ENCODE data around the gene SLC16A8. TPM values are rescaled to one million over a fixed set of nuclear protein-coding genes. Genes with fewer than 3 reads are reported as not detected.

Gene SLC16A8
- total RNA-seq, 4 donors from 2014 or later, result not detected

DNA sequence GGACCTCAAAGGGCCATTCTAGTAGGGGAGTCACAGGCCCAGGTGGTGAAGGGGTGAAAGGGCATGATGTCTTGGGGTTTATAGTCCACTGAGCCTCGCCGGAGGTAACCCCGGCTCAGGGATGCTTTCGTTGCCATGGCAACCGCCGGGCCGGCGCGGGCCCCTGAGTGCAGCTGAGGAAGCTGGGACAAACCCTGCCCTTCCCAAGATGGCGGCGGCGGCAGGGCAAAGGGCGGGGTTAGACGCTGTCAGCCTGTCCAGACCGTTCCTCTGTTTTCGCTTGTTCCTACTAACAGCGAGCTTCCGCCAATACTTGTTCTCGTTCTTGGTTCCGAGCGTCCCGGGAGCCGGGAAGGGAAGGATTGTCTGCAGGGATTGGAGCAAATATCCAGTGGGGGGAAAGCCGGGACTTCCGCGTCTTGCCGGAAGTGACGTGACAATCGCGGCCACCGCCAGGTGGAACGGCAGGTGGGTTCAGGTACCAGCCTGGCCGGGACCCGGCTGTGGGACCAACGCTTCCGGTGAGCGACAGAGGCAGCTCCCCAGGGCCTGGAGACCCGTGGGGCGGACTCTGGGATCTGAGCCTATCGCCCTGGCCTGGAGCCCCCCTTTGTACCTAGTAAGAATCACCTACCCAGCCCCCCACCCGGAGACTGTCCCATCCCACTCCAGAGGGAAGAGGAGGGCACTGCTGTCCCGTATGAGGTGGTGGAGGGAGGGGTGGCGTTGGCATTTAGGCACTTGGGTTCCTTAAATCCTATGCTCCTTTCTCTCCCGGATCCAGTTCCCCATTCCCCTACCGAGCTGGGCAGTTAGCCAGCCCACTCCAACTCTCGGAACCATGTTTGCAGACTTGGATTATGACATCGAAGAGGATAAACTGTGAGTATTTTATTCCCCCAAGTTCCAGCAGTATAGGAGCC, 26.8 kb downstream of the SLC16A8 start, which contains the start of gene PICK1:
PICK1 (plus strand) TSS at position 436 of the 923 bp plus-strand sequence; CDS start at position 842, 406 bp downstream.
- peak; percentile 93 for ATAC-seq
- WGBS, 2 donors (ENCODE audit: low coverage in 1 of 2), result 2% methylated on average over 25 of the region's 47 CpGs; no CpG with 5 or more reads in 1 of the 2 donors
- peak in 1 of 2 donors; percentile 15 for TF ChIP-seq POLR2A (IDR thresholded peaks at IDR 0.05)
- no peak for TF ChIP-seq EP300 (IDR thresholded peaks at IDR 0.05)
- peak; percentile 87 for TF ChIP-seq POLR2AphosphoS5 (IDR thresholded peaks at IDR 0.05)
- TF ChIP-seq, protein P1, sequence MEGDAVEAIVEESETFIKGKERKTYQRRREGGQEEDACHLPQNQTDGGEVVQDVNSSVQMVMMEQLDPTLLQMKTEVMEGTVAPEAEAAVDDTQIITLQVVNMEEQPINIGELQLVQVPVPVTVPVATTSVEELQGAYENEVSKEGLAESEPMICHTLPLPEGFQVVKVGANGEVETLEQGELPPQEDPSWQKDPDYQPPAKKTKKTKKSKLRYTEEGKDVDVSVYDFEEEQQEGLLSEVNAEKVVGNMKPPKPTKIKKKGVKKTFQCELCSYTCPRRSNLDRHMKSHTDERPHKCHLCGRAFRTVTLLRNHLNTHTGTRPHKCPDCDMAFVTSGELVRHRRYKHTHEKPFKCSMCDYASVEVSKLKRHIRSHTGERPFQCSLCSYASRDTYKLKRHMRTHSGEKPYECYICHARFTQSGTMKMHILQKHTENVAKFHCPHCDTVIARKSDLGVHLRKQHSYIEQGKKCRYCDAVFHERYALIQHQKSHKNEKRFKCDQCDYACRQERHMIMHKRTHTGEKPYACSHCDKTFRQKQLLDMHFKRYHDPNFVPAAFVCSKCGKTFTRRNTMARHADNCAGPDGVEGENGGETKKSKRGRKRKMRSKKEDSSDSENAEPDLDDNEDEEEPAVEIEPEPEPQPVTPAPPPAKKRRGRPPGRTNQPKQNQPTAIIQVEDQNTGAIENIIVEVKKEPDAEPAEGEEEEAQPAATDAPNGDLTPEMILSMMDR (IDR thresholded peaks at IDR 0.05), result peak in 3 of 4 experiments; percentile 26 to 47 (median 34)

DNA sequence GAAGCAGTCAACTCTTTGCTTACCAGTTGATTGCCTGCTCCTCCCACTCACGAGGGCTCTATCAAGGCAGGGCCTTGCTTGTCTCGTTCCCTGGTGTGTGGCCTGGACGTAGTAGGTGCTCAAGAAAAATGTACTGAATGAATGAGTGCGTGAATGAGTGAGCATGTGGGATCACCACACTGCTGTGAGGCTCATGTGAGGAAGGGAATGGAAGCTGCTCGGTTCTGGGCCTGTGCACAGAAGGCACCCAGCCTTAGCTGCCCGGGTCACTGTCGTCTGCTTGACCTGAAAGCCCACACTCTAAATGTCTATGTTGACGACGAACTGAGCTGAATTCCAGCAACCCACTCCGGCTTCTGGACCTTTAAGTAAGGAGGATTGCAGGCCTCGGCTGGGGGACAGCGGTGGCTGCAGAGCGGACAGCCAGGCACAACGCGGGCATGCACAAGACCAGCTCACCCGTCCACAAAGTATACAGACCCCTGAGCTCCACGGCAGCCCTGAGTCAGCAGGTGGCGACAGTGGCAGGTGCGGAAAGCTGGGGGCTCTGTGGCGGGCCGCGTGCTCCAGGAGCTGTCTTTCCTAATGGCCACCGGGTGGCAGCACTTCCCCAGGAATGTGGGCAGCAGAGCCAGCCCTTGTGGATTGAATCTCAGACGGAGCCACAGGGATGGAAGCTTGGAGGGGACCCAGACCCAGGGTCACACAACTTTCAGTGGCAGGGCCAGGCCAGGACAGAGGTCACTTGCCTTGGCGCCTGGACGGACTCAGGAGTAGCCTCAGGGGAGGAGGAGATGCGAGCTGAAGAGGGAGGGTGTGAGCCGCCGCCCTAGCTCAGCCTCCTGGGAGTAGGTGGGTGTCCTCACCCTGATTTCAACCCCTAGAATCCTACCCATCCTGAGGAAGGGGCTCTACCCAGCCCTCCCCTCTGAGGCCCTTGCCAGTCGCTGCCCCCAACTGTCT, 31.8 kb downstream of the SLC16A8 start:
- Histone ChIP-seq H3K4me1 (peaks cover 0 to 19% (median 8%) of the 10 kb centered on the region in 3 donors), H3K4me3 (no peak overlapping the region), H3K27me3 (peaks cover 20% of the 10 kb centered on the region), H3K36me3 (no peaks in the 10 kb centered on the region), H3K27ac (peak overlapping the region in 1 of 4 donors; percentile 67), H3K9me3 (no peaks in the 10 kb centered on the region)
- ATAC-seq, result peak; percentile 57
- TF ChIP-seq EP300 (IDR thresholded peaks at IDR 0.05) (no peak), POLR2AphosphoS5 (IDR thresholded peaks at IDR 0.05) (no peak)
- TF ChIP-seq, protein P1 (IDR thresholded peaks at IDR 0.05), result peak in 3 of 4 experiments; percentile 86 to 91 (median 86)
- 28 to 67% methylated on average over 2 to 5 of the region's 30 CpGs for WGBS, 2 donors (ENCODE audit: low coverage in 1 of 2)

More for the DNA sequence above, 26.8 kb downstream of the SLC16A8 start, which contains the start of gene PICK1:
- Histone ChIP-seq H3K27me3 (peaks cover 6% of the 10 kb centered on the region), H3K4me3 (peak within 1 kb of the TSS; percentile 60 to 68), H3K36me3 (peaks cover 0 to 35% of the 10 kb centered on the region in 2 donors), H3K4me1 (peaks cover 0 to 27% (median 10%) of the 10 kb centered on the region in 3 donors), H3K27ac (peak within 1 kb of the TSS; percentile 75 to 92 (median 84)), H3K9me3 (no peaks in the 10 kb centered on the region)

DNA sequence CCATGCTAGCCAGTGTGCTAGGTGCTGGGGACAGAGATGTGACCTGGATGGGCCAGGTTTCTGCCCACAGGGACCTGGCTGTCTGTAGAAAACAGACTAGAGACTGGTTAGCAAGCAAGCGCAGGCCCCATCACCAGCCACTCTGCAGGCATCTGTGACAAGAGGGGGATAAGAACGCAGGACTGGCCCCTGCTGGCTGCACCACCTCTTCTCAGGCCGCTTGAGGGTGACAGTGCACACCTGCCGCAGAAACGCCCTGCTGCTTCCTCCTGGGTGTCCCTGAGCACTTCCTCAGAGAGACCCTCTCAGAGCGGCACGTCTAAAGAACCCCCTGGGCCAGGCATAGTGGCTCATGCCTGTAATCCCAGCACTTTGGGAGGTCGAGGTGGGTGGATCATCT, 32.7 kb downstream of the SLC16A8 start:
- no CpG with 5 or more reads among the region's 8 CpGs for WGBS, 2 donors (ENCODE audit: low coverage in 1 of 2)
- H3K4me3 ChIP-seq, result no peak overlapping the region
- H3K27ac ChIP-seq, result peak overlapping the region in 1 of 4 donors; percentile 67
- no peaks in the 10 kb centered on the region for H3K36me3 ChIP-seq
- peaks cover 20% of the 10 kb centered on the region for H3K27me3 ChIP-seq
- H3K4me1 ChIP-seq, result peaks cover 0 to 12% (median 3%) of the 10 kb centered on the region in 3 donors
- no peak for TF ChIP-seq POLR2A (IDR thresholded peaks at IDR 0.05)
- no peak for TF ChIP-seq EP300 (IDR thresholded peaks at IDR 0.05)
- TF ChIP-seq, protein P1 (IDR thresholded peaks at IDR 0.05), result no peak
- no peak for TF ChIP-seq POLR2AphosphoS5 (IDR thresholded peaks at IDR 0.05)
- ATAC-seq, result no peak
- no peaks in the 10 kb centered on the region for H3K9me3 ChIP-seq

DNA sequence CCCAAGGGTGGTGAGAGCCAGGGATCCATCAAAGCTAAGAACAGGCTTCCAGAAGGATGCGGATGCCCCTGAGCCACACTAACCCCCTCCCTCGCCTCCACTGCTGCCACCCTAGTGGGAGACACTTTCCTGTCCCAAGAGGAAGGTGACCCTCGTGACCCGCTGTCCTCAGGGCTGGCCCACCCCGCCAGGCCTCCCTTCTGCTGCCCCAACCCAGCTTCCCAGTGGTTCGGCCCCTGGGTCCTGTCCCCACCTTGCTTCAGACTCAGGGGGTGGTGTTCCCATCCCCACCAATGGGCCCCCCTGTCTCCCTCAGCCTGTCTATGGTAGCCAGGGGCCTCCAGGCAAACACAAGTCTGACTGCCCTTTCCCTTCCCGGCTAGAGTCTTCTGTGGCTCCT, 33.3 kb downstream of the SLC16A8 start:
- TF ChIP-seq, protein P1 (IDR thresholded peaks at IDR 0.05), result no peak
- no peak for TF ChIP-seq EP300 (IDR thresholded peaks at IDR 0.05)
- no peak for TF ChIP-seq POLR2A (IDR thresholded peaks at IDR 0.05)
- no peak for TF ChIP-seq POLR2AphosphoS5 (IDR thresholded peaks at IDR 0.05)
- Histone ChIP-seq H3K4me1 (peaks cover 0 to 11% (median 3%) of the 10 kb centered on the region in 3 donors), H3K27me3 (peaks cover 20% of the 10 kb centered on the region), H3K36me3 (no peaks in the 10 kb centered on the region), H3K9me3 (no peaks in the 10 kb centered on the region), H3K4me3 (no peak overlapping the region), H3K27ac (peak overlapping the region in 3 of 4 donors; percentile 51 to 67 (median 54))
- 75% methylated on average over 3 of the region's 7 CpGs; no CpG with 5 or more reads in 1 of the 2 donors for WGBS, 2 donors (ENCODE audit: low coverage in 1 of 2)
- no peak for ATAC-seq

Measured in gastroesophageal sphincter (tissue), 4 donors.